Measurements from ENCODE around the gene RNF208.

- TF ChIP-seq, protein P1, sequence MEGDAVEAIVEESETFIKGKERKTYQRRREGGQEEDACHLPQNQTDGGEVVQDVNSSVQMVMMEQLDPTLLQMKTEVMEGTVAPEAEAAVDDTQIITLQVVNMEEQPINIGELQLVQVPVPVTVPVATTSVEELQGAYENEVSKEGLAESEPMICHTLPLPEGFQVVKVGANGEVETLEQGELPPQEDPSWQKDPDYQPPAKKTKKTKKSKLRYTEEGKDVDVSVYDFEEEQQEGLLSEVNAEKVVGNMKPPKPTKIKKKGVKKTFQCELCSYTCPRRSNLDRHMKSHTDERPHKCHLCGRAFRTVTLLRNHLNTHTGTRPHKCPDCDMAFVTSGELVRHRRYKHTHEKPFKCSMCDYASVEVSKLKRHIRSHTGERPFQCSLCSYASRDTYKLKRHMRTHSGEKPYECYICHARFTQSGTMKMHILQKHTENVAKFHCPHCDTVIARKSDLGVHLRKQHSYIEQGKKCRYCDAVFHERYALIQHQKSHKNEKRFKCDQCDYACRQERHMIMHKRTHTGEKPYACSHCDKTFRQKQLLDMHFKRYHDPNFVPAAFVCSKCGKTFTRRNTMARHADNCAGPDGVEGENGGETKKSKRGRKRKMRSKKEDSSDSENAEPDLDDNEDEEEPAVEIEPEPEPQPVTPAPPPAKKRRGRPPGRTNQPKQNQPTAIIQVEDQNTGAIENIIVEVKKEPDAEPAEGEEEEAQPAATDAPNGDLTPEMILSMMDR (IDR thresholded peaks at IDR 0.05; ENCODE audit: low read depth, low read length), result no peak
- no peak for TF ChIP-seq POLR2A (IDR thresholded peaks at IDR 0.05; ENCODE audit: extremely low read depth, insufficient read length)
These were observed 43.7 kb downstream of the RNF208 start for GRCh38 chr9:137178201-137178938.

Measured in NB4 (cell line).